ENCODE results near the gene DOK7. TPM values are rescaled to one million over a fixed set of nuclear protein-coding genes. Genes with fewer than 3 reads are reported as not detected.

The DOK7 gene
- total RNA-seq, 4 donors from 2014 or later, result 0.26 to 0.45 TPM; not detected in 2

DNA sequence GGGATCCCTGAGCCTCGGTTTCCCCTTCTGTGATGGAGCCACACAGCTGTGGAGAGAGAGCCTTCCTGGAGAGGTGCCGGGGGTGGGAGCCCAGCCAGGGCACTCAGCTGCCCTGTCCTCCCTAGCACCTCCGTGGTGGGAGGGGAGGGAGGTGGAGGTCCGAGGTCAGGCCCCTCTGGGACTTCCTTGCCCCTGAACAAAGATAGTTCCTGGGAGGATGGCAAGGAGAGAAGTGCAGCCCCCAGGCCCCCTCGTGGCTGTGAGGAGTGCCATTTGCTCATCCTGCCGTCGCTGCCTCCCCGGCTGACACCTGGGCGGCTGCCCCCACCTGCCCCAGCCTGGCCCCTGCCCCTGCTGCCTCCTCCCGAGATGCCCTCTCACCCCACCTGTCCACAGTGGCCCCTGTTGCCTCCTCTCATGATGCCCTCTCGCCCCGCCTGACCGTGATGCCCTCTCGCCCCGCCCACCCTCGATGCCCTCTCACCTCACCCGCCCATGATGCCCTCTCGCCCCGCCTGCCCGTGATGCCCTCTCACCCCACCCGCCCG is 12.7 kb downstream of the DOK7 start:
- Histone ChIP-seq H3K27ac (no peak overlapping the region), H3K9me3 (no peaks in the 10 kb centered on the region), H3K36me3 (no peaks in the 10 kb centered on the region), H3K4me1 (peaks cover 4 to 17% (median 7%) of the 10 kb centered on the region in 3 donors), H3K4me3 (no peak overlapping the region), H3K27me3 (peaks cover 0 to 100% (median 0%) of the 10 kb centered on the region in 4 donors)
- DNase-seq, result no peak
- 63 to 75% methylated on average over 4 to 12 of the region's 22 CpGs for WGBS, 2 donors
- no peak for TF ChIP-seq CTCF (IDR thresholded peaks at IDR 0.05)
- no peak for TF ChIP-seq POLR2A (IDR thresholded peaks at IDR 0.05)
- intact Hi-C loops (cut with DNase I), result no loop called here

- TF ChIP-seq POLR2A (IDR thresholded peaks at IDR 0.05) (no peak), CTCF (IDR thresholded peaks at IDR 0.05) (no peak)
- DNase-seq, result no peak
- intact Hi-C loops (cut with DNase I), result no loop called here
Observed at GRCh38 chr4:3476341-3476747, 13.2 kb downstream of the DOK7 start.

DNA sequence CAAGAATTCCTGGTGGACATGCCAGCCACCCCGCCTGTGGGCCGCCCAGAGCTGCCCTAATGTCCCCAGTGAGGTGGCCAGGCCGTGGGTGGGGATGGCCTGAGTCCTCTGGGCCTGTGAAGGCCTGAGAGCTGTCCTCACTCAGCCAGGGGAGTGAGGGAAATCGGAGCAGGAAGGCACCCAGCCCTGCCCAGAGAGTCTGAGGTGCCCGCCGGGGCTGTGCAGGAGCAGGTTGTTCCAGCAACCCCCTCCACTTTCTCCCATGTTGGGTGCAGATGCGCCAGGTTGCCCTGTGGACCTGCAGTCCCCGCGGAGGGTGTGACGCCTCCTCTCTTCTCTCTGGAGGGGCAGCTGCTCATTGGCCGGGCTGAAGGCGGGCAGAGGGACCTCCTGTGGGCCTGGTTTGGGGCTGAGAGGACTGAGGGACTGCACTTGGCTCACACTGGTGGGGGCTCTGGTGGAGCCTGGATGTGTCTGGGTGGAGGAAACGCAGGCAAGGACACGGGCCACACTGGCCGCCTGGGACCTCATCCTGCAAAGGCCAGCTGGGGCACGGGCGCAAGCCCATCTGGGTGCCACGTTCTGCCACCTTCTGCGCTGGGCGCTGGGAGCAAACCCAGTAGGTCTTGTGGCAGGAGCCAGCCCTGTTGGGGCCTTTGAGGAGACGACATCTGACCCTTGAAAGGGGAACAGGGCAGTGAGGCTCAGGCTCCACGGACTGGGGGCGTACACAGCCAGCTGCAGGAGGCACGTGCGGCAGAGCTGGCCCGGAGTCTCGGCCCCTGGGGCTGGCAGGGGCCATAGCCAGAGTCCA is 14.0 kb downstream of the DOK7 start:
- Histone ChIP-seq H3K9me3 (no peaks in the 10 kb centered on the region), H3K36me3 (no peaks in the 10 kb centered on the region), H3K27ac (no peak overlapping the region), H3K27me3 (peaks cover 0 to 100% (median 0%) of the 10 kb centered on the region in 4 donors), H3K4me3 (no peak overlapping the region), H3K4me1 (peaks cover 4 to 28% (median 7%) of the 10 kb centered on the region in 3 donors)
- DNase-seq, result no peak
- TF ChIP-seq POLR2A (IDR thresholded peaks at IDR 0.05) (no peak), CTCF (IDR thresholded peaks at IDR 0.05) (no peak)
- intact Hi-C loops (cut with DNase I), result no loop called here
- WGBS, 2 donors, result 60 to 75% methylated on average over 2 to 5 of the region's 27 CpGs

More at GRCh38 chr4:3476341-3476747, 13.2 kb downstream of the DOK7 start:
- WGBS, 2 donors, result 74 to 89% methylated on average over 3 to 5 of the region's 22 CpGs
- no peaks in the 10 kb centered on the region for H3K36me3 ChIP-seq
- H3K4me1 ChIP-seq, result peaks cover 4 to 23% (median 7%) of the 10 kb centered on the region in 3 donors
- H3K27me3 ChIP-seq, result peaks cover 0 to 100% (median 0%) of the 10 kb centered on the region in 4 donors
- no peak overlapping the region for H3K27ac ChIP-seq
- H3K4me3 ChIP-seq, result no peak overlapping the region
- no peaks in the 10 kb centered on the region for H3K9me3 ChIP-seq

GRCh38 chr4:3477750-3478430 is 14.8 kb downstream of the DOK7 start:
- peaks cover 0 to 100% (median 0%) of the 10 kb centered on the region in 4 donors for H3K27me3 ChIP-seq
- 40 to 50% methylated on average over 2 to 5 of the region's 23 CpGs for WGBS, 2 donors
- H3K9me3 ChIP-seq, result no peaks in the 10 kb centered on the region
- intact Hi-C loops (cut with DNase I), result no loop called here
- no peak overlapping the region for H3K4me3 ChIP-seq
- H3K4me1 ChIP-seq, result peaks cover 4 to 28% (median 7%) of the 10 kb centered on the region in 3 donors
- no peak for DNase-seq
- H3K36me3 ChIP-seq, result no peaks in the 10 kb centered on the region
- TF ChIP-seq POLR2A (IDR thresholded peaks at IDR 0.05) (no peak), CTCF (IDR thresholded peaks at IDR 0.05) (no peak)
- no peak overlapping the region for H3K27ac ChIP-seq
